ENCODE data around the gene CD2BP2.

DNA sequence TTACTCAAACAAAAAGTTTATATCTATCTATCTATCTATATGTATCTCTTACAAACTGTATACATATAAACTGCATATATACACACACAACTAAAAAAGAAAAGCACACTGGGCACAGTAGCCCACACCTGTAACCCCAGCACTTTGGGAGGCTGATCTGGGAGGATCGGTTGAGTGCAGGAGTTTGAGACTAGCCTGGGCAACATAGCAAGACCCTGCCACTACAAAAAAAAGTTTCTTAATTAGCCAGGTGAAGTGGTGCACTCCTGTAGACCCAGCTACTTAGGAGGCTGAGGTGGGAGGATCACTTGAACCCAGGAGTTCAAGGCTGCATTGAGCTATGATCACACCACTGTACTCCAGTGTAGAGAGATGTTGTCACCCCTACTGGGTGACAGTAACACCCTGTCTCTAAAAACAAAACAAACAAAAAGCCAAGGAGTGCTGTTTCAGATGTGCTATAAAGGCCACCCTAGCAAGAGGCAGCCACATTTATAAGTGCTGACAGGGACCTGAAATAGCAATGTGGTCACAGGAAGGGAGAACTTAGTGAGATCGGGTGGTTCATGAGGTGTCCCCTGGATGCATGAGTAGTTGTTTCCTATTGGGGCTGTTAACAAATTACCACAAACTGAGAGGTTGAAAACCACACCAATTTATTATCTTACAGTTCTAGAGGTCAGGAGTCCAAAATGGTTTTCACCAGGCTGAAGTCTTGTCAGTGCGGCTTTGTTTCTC, 4.8 kb downstream of the CD2BP2 start:
- TF ChIP-seq, protein P1, sequence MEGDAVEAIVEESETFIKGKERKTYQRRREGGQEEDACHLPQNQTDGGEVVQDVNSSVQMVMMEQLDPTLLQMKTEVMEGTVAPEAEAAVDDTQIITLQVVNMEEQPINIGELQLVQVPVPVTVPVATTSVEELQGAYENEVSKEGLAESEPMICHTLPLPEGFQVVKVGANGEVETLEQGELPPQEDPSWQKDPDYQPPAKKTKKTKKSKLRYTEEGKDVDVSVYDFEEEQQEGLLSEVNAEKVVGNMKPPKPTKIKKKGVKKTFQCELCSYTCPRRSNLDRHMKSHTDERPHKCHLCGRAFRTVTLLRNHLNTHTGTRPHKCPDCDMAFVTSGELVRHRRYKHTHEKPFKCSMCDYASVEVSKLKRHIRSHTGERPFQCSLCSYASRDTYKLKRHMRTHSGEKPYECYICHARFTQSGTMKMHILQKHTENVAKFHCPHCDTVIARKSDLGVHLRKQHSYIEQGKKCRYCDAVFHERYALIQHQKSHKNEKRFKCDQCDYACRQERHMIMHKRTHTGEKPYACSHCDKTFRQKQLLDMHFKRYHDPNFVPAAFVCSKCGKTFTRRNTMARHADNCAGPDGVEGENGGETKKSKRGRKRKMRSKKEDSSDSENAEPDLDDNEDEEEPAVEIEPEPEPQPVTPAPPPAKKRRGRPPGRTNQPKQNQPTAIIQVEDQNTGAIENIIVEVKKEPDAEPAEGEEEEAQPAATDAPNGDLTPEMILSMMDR (IDR thresholded peaks at IDR 0.05): no peak
- TF ChIP-seq EZH2 (IDR thresholded peaks at IDR 0.05; ENCODE audit: borderline replicate concordance, insufficient read depth, low read depth, low read length, poor library complexity, severe bottlenecking): no peak

Measured in B cell (primary cell).